GM11168 (cell line): ENCODE measurements around the gene INSM2.

ENCODE experiments used
- in situ Hi-C: fragments of 300-500 bp; cut with MboI; formaldehyde crosslinking; loops from one replicate; pipeline ENCODE4 v1.12.0; 2022; ENCODE audit warnings: low sequenced_read_pairs; ENCODE audit not compliant: unreplicated experiment

The INSM2 gene, protein sequence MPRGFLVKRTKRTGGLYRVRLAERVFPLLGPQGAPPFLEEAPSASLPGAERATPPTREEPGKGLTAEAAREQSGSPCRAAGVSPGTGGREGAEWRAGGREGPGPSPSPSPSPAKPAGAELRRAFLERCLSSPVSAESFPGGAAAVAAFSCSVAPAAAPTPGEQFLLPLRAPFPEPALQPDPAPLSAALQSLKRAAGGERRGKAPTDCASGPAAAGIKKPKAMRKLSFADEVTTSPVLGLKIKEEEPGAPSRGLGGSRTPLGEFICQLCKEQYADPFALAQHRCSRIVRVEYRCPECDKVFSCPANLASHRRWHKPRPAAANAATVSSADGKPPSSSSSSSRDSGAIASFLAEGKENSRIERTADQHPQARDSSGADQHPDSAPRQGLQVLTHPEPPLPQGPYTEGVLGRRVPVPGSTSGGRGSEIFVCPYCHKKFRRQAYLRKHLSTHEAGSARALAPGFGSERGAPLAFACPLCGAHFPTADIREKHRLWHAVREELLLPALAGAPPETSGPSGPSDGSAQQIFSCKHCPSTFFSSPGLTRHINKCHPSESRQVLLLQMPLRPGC

GRCh38 chr14:35533357-35534207 lies at the start of gene INSM2:
Gene INSM2 (plus strand): TSS chr14:35534164. CDS start chr14:35534253, 89 bp downstream.
- in situ Hi-C loops, result no loop called here

DNA sequence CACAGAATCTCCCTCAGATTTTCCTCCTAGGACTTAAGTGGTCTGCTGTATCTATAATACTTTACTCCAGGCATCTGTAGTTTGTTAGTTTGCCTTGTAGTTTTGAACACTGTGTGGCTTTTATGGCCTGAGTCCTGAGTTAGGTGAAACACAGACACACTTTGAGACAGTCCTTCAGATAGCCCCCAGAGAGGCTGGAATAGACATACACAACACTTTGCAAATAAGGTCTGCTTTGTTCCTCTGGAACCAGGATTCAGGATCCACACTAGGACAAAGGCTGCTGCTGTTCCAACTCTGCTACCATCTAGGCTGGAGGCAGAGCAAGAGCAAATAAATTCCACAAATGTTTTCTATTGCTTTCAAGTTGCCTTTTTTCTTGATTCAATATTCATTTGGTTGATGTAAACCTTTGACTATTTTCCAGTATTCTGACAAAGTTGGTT lies 41.4 kb upstream of the INSM2 start:
- in situ Hi-C loops, result no loop called here

GRCh38 chr14:35495278-35495677 lies 38.7 kb upstream of the INSM2 start:
- in situ Hi-C loops, result no loop called here

GRCh38 chr14:35499180-35499579 lies 34.8 kb upstream of the INSM2 start:
- in situ Hi-C loops, result no loop called here

GRCh38 chr14:35503646-35504045 lies 30.3 kb upstream of the INSM2 start:
- in situ Hi-C loops, result no loop called here

DNA sequence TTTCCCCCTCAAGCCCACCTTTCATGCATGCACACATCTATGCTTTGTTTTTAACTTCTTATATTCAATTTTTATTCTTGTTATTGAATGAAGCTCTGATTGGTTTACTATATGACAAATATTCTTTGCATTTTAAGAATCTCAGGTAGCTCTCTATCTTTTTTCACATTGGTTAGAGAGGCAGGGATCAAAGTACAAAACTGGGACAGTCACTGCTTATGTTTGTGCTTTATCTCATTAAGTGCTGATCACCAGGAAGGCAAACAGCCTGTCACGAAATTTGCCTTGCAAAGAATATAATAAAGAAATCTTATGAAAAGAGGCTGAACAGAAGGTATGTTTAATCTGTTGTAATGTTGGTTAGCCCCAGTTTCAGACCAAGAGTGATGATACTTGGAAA lies 29.7 kb upstream of the INSM2 start:
- in situ Hi-C loops, result no loop called here

GRCh38 chr14:35506461-35506860 lies 27.5 kb upstream of the INSM2 start:
- in situ Hi-C loops, result no loop called here

GRCh38 chr14:35506927-35507326 lies 27.0 kb upstream of the INSM2 start:
- in situ Hi-C loops, result no loop called here

DNA sequence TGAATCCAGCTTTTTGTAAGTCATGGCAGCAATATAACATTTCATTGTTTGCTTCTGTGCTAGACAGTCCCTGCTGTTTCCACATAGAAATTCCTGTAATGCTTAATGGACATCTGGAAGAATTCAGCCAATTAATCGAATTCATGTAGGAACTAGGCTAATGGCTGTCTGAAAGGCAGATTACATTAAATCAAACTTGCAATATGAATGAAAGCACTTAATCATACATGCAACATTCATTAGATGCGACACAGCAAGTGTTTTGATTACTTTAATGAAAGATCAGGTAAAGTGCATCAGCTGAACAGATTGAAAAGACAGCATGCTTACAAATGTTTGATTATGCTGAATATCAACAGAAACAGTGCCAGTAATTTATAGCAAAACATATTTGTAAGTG lies 24.1 kb upstream of the INSM2 start:
- in situ Hi-C loops, result no loop called here

- in situ Hi-C loops, result no loop called here
Observed at GRCh38 chr14:35512765-35513164, 21.2 kb upstream of the INSM2 start.

- in situ Hi-C loops, result no loop called here
Observed at GRCh38 chr14:35515916-35516315, 18.0 kb upstream of the INSM2 start.

GRCh38 chr14:35519986-35520385 lies 14.0 kb upstream of the INSM2 start:
- in situ Hi-C loops, result no loop called here

DNA sequence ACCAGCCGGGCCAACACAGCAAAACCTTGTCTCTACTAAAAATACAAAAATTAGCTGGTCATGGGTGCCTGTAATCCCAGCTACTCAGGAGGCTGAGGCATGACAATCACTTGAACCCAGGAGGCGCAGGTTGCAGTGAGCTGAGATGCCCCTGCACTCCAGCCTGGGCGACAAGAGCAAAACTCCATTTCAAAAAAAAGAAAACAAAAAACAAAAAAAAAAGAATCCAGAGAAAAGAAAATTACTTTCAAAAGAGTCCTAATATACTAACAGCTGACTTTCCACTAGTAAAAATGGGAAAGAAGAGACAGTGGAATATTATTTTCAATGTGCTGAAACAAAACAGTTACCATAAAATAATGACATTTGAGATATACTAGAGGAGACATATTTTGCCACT lies 8.3 kb upstream of the INSM2 start:
- in situ Hi-C loops, result no loop called here

DNA sequence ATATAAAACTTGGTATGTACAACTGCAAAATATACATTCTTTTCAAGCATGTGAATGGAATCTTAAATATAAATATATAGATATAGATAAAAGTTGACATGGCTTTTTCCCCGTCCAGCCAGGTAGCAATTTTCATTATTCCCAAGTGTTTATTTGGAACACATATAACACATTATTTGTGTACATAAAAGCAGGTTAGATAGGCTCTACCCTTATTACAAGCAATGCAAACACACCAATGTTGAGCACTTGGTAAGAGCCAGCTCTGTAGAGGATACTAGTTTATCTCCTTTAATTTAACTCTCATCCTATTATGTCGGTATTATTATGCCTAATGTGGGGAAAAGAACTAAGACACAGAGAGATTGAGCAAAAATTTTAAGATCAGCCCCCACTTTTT lies 7.0 kb upstream of the INSM2 start:
- in situ Hi-C loops, result no loop called here

- in situ Hi-C loops, result no loop called here
Observed at GRCh38 chr14:35531960-35532747, 1.8 kb upstream of the INSM2 start.

DNA sequence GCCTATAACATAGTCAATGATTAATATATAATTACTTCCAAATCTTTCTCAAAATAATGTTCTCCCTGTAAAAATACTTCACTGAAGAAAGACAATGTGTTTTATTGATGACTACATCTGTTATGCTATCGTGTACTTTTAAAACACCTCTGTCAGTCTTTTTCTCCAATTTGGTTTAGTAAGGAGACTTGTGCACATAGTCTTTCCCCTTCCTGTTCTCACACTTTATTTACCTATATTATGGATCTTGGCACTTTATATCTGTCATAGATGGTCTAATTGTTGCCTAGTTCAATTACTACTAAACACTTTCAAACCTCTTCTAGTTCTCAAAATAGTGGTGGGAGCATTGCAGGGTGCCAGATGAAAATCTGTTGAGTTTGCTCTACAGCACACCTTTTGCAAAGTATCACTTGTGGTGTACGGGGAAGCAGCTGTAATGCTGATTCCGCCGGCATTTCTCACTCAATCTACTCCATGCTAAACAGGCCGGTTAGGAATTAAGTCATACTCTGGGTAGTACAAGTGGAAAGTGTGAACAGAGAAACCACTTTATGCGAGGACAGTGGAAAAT lies 1.1 kb upstream of the INSM2 start:
- in situ Hi-C loops, result no loop called here

GRCh38 chr14:35534208-35534872 lies 376 bp downstream of the INSM2 start:
- in situ Hi-C loops, result no loop called here

DNA sequence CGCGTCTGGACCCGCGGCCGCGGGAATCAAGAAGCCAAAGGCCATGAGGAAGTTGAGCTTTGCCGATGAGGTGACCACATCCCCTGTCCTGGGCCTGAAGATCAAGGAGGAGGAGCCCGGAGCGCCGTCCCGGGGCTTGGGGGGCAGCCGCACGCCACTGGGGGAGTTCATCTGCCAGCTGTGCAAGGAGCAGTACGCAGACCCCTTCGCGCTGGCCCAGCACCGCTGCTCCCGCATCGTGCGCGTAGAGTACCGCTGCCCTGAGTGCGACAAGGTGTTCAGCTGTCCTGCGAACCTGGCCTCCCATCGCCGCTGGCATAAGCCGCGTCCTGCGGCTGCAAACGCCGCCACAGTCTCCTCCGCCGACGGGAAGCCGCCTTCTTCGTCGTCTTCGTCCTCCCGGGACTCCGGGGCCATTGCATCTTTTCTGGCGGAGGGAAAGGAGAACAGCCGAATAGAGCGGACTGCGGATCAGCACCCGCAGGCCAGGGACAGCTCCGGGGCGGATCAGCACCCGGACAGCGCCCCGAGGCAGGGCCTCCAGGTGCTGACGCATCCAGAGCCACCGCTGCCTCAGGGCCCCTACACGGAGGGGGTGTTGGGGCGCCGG lies 1.0 kb downstream of the INSM2 start:
- in situ Hi-C loops, result no loop called here
